Hematopoietic multipotent progenitor cell treated with erythropoietin and hydrocortisone succinate and interleukin-3 and kit ligand, for 8 days (in vitro differentiated cells): ENCODE data around the gene DDX11.
"Not testable (repeated sequence)": the region's sequence is repeated elsewhere in the genome, so short reads cannot be mapped to it uniquely, and the experiment has no call there.

Experiments used
- DNase-seq: peaks from one replicate; pipeline ENCODE4 v3.0.0-alpha.2; 2015

DDX11 gene

DNA sequence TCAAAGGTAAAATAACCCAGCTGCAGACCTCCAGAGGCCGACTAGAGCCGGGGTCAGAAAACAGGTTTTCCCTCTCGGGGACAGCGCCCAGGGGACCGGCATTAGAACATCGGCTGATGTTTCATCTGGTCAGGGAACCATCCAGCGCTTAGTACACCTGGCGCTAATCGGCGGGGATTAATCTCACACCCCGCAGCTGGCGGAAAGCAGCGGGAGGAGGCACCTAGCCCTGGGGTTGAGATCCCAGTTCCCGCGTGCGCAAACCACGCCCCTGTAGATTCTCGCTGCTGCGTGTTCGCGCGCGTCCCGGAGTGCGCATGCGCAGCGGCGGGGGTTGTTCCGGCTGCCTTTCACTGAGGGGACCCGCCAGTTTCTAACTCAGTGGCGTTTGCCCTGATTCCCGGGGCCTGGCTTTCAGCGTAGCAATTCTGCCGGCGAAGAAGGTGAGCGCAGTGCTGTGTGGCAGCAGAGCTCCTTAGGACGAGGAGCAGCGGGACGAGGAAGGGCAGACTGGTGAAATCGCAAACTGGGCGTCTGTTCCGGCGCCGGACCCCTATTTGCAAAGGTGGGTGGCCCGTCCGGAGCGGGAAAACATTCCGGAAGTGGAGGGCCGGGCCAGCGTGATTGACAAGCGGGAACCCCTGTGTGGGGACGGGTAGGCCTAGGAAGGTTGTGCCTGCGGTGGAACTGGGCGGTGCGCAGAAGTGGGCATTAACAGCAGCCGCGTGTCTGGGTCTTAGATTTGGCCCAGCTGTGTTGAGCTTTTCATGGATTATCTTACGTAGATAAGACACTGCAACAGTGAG lies at the start of gene DDX11:
DDX11 (plus strand) TSS at position 334 of the 806 bp plus-strand sequence. CDS start 4,534 bp downstream, outside the sequence.
- peak; percentile 96 for DNase-seq

DNA sequence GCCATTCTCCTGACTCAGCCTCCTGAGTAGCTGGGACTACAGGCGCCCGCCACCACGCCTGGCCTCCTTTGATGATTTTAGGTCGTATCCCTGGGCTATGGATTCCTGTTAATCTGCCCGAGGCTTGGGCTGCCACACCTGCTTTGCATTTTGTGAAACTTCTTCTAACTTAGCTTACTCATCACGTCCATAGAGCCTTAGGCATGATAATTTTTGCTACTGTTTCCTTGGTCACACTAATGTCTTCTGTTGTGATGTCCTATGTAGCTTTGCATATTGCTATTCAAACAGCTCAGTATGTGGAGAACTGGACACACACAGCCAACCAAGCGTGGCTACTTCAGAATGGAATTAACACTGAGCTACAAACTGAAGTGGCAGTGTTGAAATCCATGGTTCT lies 47.5 kb upstream of the DDX11 start:
- no peak for DNase-seq

DNA sequence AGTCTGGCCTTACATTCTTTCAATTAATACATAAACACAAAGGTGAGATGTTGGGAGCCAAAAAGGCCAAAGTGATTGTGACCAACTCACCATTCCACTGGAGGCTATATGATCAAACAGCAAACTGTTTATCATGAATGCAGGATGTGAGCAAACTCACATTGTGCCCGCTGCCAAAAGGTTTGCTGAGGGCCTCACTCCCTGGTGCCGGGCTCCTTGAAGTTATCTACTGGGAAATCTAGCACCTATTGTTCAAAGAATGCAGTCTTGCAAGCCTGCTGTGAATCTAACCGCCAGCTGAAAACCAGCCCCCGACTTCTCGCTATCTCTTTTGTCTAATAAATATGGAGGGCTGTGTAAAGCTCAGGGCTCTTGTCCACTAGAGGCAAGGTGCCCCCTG lies 46.7 kb upstream of the DDX11 start:
- not testable (repeated sequence) for DNase-seq

DNA sequence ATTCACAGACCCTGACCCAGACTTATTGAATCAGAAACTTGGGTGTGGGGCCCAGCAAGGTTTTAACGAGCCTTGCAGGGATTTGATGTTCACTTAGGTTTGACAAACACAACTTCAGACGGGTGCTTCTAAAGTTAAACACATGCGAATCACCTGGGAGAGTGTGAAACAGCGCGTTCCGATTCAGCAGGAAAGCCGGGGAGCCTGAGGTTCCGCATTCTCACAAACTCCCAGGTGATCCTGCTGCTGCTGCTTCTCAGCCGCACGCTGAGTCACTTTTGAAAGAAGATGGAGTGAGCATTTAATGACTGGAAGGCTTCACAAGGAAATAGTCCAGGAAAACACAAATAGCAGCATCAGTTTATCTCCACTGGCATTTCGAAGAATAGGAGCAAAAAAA lies 44.2 kb upstream of the DDX11 start:
- DNase-seq = no peak

DNA sequence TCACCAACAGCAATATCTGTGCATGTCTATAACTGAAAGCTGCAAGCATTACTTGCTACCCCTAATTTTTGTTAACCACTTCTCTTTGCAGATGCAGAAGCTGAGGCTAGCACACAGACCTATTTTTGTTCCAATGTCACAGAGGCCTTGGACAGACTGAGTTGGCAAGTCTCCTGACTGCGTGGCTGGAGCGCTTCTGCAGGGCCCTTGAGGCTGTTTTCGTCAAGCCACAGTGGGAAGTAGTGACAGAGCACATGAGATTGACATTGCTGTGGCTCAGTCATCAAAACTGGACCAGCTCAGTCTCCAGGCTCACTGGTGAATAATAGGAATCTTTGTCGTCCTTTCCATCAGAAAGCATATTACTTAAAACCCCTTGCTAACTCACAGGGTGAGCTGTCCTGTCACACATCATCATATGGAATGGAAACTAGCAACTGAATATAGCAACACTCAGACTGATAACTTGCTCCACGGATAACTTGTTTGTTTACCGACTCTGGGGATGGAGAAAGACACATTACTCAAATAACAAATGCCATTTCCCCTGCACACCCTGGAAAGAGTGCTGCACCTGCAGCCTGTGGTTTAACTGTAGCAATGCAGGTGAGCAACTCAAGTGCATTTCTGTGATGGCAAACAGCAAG lies 43.6 kb upstream of the DDX11 start:
- no peak for DNase-seq

DNA sequence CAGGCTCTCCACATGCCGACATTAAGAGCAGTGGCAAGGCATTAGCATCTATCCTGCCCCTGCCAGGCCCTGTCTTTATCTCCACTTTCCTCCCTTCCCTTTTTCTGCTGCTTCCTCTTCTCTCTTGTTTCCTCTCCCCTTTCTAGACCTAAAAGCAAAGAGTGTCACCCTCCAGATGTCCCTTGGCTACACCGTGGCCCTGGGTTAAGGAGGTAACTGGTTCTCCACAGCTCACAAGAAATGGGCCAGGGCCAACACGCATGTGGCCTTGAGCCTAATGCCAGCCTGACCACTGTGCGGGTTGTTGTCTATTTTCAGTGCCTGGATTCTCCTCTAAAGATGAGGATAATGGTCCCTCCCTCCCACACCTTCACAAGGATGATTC lies 41.7 kb upstream of the DDX11 start:
- no peak for DNase-seq

DNA sequence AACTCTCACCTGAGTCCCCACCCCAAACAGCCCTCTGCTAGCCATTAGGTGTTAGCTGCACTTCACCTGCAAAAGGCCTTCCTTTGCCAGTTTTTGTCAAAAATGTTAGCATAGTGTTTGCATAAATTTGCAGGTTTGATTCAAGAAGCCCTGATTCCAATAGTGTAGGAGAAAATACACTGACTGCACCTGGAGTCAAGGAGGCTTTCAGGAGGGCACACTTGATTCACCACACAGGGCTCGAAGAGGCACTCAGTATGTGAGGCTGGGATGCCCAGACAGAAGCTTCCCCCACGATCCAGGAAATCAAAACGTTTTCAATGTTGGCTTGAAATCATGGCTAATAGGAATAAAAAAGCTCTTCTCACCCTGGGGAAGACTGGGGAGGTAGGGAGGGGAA lies 40.5 kb upstream of the DDX11 start:
- no peak for DNase-seq

DNA sequence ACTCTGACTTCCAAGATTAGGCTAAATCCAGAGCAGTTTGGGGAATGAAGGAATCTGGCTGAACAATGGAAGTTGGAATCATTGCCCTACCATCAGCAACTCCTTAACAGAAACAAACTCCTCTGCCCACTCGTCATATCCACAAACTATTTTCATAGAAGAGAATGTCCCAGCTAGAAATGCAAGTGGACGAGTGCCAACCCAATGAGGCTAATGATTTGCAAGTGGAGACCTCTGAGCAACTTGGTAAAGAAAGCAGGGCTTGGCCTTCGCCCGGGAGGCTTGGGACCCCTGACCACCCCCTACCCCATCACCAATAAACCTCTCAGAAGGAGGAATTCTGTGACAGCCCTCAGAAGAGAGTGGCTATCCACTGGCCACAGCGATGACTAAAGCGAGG lies 40.0 kb upstream of the DDX11 start:
- no peak for DNase-seq

DNA sequence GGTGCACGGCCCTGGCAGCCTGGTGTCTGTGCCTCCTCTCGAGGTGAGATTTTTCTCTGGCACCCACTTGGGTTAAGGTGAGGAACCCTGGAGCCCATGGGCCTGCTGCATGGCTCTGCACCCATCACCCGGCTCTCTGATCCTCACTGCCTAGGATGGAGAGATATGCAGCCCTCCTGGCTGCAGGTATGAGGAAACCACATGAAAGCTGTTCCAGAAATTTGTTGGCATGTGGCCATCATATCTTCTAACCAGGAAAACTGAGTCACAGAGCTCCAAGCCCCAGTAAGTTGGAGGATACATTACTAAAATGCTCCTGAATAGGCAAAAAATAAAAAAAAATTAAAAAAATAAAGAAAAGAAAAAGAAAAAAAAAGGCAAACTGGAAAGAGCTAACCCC lies 39.3 kb upstream of the DDX11 start:
- DNase-seq = no peak

DNA sequence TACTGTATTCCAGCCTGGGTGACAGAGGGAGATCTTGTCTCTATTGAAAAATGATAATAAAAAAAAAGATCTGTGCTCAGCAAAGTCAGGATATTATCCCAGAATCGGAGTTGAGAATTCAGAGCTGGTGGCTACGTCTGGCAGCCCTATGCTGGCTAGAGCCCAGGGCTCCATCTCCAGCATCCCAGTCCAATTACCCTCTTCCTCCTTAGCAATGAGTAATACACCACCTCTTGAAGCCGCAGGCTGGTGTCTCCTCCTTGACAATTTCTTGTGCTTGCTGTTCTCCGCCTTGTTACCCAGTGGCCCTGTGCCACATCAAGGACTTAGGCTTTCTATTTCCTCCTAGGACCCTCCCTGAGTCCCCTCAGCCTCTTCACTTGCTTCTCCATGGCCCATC lies 38.4 kb upstream of the DDX11 start:
- DNase-seq = no peak

DNA sequence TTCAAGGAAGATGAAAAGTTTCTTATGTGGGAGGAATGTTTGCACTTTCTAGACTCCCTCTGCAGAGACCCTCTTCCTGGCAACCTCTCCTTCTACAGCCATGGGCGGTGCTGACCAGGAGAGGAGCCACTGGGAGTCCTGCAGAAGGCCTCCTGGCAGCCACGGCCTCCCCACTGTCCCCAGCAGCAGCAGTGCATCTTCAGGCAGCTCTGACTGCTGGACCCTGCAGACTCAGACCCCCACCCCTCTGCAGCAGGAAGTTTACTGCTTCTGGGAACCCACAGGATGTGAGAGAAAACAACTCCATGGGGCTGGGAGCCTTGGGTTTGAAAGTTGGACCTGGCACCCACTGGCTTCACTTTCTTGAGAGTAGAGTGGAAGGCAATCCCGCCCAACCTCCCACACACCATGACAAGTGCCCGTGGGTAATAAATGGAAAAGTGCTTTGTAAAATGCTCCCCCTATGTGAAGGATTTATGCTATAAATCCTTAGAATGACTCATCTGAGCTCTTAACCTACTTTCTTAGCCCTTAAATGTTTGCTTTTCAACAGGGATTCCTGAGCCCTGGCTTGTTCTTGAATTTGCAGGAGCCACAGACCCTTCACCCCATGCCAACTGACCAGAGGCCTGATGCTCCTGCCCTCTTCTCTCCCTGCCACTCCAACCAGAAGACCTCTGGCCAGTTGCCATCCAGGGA lies 37.5 kb upstream of the DDX11 start:
- no peak for DNase-seq

DNA sequence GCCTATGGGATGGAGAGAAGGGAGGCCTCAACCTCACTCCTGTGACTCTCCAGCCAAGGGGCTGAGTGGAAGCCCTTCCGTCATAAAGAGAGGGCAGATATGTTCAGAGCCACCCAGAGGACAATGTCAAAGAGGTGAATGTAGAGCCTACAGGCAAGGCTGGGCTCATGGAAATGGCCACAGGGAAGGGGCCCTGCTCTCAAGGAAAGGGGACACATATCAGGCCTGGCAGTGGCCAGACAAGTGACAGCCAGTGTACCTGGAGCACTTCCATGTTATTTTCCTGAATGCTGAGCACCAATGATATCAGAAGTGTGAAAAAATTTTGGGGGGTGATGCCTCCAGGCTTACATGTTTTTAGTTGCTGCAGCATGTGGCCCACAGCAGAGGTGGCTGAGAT lies 36.6 kb upstream of the DDX11 start:
- no peak for DNase-seq

DNA sequence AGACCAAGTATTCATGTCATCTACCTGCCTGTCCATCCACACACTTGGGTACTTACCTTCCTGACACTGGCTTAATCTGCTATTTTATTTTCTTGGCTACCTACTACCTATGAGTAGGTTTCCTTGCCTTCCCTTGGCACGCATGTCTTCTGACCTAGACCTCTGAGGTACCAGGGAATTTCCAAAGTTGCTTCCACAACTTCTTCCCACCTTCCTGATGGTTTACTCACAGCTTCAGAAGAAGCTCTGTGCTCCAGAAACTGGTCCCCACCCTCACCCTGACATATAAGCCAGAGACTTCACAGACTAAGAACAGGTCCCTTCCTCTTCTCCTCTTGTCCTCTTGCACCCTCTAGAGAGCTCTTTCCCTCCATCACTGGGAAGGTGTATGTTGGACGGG lies 35.7 kb upstream of the DDX11 start:
- DNase-seq = no peak

DNA sequence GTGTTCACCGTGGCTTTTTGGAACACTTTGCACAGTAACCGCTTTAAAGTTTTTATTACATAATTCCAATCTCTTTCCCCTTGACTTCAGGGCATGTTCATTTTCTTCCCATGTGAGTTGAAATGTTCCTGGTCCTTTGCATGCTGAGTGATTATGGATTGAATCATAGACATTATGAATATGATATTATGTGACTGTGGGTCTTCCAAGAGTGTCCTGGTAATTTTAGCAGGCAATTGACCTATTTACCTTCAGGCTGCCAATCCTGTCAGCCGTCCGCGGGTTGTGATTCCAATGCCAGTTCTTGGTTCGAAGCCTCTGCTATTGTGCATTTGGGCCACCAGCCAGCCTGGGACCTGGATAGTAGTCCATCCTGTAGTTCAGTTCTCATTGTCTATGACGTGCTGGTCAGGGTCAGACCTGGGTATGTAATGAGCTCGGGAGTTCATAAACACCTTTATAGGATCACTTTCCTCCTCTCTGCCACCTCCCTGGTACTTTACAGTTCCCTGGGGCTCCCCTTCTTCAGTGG lies 32.6 kb upstream of the DDX11 start:
- no peak for DNase-seq

DNA sequence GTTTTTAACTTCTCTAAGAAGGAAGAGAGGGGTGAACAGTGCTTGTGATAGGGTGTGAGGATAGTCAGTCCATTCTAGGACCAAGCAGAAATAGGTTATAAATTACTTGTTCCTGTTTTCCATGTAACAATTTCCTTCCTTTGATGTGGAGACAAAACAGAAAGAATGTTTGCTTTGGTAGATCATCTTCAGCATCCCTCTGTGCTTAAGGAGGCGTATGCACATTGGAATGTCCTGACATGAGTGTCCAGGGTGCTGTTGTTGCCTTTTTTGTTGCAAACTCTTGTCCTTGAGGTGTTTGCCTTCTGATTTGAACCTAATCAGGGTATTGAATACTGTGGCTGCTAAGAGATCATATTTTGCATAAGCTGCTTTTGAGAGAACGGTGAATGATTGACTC lies 23.5 kb upstream of the DDX11 start:
- not testable (repeated sequence) for DNase-seq

DNA sequence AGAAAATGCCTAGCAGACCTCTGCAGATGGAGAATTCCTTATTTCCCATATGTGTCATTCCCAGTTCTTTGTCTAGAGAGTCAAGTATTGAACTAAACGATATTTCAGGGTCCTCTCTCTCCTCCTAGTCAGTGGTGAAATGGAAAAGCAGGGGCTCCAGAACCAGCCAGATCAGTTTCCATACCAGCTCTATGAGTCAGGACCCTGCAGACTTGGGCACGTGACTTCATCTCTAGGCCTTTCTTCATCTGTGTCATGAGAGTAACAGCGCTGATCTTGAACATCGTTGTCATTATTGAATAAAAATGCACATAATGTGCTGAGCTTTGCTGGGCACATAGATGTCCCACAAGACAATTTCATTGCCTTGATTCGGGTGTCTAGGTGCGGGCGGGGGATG lies 23.1 kb upstream of the DDX11 start:
- not testable (repeated sequence) for DNase-seq

DNA sequence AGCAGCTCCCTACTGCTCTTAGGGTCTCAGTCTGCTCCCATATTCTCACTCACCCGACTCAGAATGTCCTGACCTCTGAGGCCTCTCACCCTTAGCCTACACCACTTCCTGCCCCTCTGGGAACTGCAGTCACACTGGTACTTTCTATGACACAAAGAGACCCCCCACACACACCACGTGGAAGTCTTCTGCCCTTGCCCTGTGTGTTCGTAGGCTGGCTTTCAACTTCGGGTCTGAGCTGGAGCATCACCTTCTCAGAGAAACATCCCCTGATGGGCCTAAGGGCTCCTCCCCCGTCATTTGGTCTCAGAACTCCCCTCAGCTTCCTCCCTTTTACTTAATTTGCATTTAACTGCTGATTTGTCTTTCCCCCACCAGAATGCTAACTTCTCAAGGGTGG lies 22.0 kb upstream of the DDX11 start:
- not testable (repeated sequence) for DNase-seq

DNA sequence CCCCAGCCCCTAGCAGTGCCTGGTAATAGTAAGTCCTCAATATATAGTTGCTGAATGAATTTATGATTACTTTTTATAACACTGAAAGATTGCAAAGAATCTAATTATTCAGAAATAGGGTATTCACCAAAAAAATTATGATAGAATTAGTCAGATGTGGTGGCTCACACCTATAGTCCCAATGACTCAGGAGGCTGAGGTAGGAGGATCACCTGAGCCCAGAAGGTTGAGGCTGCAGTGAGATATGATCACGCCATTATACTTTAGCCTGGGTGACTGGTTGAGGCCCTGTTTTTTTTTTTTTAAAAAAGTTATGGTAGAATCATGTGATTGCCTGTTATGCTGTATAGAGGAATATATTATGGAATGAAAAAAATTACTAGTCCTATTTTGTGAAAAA lies 21.5 kb upstream of the DDX11 start:
- DNase-seq = not testable (repeated sequence)

DNA sequence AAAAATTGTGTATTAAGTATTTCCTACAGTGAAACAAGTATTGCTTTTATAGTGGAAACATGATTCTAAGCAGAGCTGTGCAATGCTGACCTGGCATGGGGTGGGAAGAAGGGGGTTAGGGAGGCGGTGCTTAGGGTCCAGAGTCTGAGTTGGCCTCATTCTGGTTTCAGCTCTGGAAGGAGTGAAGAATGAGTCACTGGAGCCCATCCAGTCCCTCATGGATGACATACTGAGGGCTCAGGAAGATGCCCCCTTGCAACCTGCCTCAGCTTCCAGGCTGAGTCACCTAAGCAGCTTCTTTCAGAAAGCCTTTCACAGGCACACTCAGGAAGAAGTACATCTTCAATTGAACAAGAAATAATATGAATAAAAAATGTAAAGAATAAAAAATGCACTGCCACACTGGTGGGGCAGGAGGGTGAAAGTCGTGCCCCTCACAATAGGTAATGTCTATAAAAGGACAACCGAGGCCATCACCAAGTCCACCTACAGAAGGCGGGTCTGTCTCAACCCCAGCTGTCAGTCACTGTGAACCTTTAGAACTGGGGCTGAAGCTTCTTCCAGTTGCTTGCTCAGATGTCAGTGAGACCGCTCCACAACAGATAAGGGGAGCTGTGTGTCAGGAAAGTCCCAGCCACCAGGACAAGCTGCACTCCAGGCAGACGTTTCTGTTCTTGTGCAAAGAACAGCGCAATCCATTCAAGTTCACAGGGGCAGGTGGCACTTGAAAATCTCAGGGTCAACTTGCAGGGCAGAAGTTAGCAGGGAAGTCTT lies 20.8 kb upstream of the DDX11 start:
- not testable (repeated sequence) for DNase-seq

DNA sequence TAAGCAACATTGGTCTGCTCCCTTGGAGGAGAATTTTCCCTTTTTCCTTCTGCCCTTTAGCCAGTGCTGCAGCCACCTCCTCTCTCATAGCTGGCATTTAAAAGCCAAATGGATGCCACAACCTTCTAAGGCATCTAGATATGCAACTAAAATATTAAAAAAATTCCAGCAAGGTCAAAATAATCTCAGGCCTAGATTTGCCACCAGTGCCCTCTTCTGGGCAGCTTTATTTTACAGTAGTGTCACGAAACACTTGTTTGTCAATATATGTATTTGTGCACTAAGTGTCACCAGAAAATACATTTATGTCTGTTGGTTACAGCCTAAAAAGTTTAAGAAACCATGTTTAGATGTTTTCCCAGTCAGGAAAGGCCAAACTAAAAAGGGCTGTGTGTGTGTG lies 19.7 kb upstream of the DDX11 start:
- DNase-seq = not testable (repeated sequence)

DNA sequence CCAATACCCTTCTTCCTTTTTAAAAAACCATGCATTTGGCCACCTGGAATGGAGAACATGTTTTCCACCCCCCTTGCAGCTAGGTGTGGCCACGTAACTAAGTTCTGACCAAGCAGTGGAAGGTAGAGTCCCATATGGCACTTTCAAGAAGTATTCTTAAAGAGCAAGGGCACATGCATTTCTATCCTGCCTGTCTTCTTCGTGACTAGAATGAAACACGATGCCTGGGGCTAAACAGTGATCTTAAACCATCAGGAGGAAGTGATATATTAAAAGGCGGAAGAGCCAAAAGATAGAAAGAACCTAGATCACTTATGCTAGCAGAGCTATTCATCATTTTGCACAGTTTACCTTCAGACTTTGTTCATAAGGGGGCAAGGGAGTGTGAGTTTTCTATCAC lies 16.0 kb upstream of the DDX11 start:
- no peak for DNase-seq

DNA sequence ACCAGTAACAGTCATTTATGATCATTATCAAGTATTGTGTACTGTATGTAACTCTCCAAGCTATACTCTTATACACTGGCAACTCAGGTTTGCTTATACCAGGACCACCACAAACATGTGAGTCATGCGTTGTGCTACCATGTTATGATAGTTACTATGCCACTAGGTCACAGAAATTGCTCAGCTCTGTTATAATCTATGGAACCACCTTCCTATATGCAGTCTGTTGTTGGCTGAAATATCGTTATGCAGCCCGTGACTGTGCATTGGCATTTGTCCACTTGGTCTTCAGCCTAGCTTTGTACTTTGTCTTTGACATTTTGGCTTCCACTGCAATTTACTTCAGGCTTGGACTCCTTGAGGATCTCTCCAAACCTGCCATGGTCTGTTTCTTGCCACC lies 7.5 kb upstream of the DDX11 start:
- peak; percentile 50 for DNase-seq

DNA sequence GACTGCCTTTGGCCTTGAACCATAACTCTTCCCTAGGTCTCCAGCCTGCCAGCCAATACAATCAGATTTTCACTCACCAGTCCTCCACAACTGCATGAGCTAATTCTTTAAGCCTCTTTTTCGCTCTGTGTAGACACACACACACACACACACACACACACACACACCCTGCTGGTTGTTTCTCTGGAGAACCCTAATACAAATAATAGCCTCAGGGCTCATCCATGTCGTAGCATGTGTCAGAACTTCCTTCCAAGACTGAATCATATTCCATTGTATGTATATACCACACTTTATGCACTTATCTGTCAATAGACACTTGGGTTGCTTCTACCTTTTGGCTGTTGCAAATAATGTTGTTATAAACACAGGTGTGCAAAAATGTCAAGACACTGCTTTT lies 6.0 kb upstream of the DDX11 start:
- not testable (repeated sequence) for DNase-seq
